Embryonic facial prominence (tissue), 1 donor: Measurements from ENCODE around the gene FOXQ1.

Experiments used
- DNase-seq: peaks from one replicate; pipeline ENCODE4 v3.0.0-alpha.2; 2016; ENCODE audit errors: extremely low spot score

Gene FOXQ1

GRCh38 chr6:1363298-1363697, 51.4 kb downstream of the FOXQ1 start:
- no peak for DNase-seq

GRCh38 chr6:1363729-1364572, 52.1 kb downstream of the FOXQ1 start:
- no peak for DNase-seq
